ENCODE results near the gene MTM1.

Gene MTM1

GRCh38 chrX:150577174-150577573 lies 8.8 kb downstream of the MTM1 start:
- H3K4me3 ChIP-seq (ENCODE audit: low read length): no peak overlapping the region
- DNase-seq (ENCODE audit: low read depth): no peak
- TF ChIP-seq CTCF (conservative IDR thresholded peaks at IDR 0.05; ENCODE audit: low read length): no peak

DNA sequence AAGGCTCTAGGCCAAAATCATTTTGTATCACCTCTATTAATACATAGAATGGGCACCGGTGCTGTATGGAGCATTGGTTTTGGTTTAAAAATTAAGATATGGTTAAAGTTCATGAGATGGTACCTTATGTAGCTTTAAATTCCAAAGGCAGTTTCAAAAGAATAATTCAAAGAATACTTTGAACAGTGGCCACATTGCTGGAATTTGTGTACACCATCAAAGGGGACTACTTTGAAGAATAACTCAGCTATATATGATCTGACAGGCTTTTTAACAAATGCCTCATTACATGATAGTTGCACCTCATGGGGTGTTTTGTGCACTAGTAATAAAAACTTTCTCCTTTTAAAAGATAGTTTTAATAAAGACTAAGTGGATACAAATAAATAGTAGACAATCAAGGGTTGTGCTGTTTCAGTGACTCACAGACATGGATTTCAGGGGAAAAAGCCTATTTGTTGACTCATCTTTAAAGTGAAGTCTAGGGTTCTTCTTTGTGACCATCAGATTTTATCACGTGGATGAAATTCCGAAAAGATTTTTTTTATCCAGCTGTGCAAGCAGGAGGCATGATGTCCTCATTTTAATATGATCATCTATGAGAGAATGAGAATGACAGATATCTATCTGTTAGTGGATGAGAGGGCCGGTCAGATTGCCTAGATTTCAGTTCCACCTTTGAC lies 12.8 kb downstream of the MTM1 start:
- H3K4me3 ChIP-seq (ENCODE audit: low read length): no peak overlapping the region
- TF ChIP-seq CTCF (conservative IDR thresholded peaks at IDR 0.05; ENCODE audit: low read length): no peak
- DNase-seq (ENCODE audit: low read depth): peak; percentile 75

DNA sequence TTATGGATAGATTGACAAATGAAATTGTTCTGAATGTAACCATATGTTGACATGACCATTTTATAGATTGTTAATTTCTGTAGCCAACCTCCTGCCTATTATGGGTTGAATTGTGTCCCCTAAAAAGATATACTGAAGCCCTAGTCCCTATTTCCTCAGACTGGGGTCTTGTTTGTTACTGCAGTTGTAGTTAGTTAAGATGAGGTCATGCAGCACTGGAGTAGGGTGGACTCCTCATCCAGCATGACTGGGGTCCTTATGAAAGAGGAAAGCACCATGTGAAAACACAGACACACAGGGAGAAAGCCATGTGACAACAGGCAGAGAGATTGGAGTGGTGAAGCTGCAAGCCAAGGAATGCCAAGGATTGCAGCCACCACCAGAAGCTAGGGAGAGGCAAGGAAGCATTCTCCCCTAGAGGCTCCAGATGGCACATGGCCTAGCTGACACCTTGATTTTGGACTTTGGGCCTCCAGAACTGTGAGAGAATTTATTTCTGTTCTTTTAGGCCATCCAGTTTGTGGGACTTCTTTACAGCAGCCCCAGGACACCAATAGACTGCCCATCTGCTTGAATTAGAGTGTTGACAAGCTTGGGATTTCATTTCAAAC lies 14.0 kb downstream of the MTM1 start:
- DNase-seq (ENCODE audit: low read depth): no peak
- no peak overlapping the region for H3K4me3 ChIP-seq (ENCODE audit: low read length)
- TF ChIP-seq CTCF (conservative IDR thresholded peaks at IDR 0.05; ENCODE audit: low read length): no peak

DNA sequence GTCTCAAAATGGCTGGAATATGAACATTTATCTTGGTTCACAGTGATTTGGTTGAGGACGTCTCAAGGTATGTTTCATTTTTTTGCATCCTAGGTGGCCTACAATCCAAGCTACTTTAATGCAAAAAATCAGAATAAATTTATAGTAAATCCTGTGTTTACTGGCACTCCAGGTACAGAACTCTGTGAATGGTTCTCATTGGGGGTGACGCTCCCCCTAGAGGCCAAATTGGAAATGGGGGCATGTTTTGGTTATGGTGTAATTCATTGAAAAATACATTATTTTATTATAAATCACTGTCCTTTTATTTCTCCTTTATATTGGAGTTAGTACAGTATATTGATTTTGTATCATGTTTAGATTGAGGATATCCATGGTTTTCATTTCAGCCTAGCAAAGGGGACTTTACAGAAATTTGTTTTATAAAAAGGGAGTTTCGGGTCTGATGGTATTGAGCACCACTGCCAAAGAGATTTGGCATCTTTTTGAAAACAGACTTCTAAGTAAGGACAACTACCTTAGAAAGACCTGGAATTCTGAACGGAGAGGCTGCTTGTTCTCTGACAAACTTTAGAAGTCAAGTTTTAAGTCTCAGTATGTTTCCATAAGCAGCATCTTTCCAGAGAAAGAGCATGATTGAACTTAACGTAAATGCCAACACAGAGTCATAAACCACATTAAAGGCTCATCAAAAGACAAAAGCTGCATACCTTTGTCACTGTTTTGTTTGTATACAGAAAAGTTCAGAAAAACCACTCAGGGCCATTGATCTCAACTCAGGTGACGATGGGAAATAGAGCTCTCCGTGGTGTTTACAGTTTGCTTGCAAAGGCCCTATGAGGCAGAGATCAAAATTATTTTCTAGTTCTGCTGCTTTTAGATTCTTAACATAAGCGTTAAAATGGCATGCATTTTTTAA lies 19.4 kb downstream of the MTM1 start:
- no peak overlapping the region for H3K4me3 ChIP-seq (ENCODE audit: low read length)
- TF ChIP-seq CTCF (conservative IDR thresholded peaks at IDR 0.05; ENCODE audit: low read length): peak; percentile 65
- peak; percentile 17 for DNase-seq (ENCODE audit: low read depth)

DNA sequence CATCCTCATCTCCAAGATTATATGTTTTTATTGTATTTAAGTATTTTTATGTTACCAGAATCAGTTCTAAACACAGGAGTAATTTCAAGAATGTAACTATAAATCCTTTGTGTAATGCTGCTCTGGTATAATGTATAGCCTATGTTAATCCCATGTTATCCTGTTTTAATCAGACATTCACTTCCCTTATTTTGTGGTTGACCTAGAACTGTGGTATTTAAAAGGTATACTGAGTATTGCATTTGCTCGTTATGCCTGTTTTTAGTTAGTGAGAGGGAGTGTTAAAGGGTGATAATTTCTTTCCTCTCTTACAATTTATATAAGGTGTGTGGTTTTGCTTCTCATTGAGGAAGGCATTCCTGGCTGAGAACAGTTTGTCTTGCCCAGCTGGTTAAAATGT lies 26.2 kb downstream of the MTM1 start:
- TF ChIP-seq CTCF (conservative IDR thresholded peaks at IDR 0.05; ENCODE audit: low read length): no peak
- no peak overlapping the region for H3K4me3 ChIP-seq (ENCODE audit: low read length)
- no peak for DNase-seq (ENCODE audit: low read depth)

DNA sequence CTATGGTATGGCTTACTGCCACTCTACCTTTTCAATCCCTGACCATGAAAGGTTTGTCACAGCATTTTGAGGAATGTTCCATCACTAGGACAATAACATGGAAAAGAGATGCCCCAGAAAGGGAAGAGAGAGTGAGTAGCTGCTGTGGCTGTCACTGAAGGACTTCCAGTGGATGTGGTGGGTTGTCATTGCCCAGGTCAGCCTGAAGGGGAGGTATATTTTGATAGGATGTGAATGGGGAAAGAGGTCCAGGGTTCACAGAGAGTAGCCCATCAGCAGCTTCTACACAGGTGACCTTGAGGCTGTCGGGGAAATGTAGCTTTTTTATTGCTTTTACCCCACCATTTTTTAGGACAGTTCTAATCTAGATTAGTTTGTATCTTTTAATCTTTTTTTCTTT lies 30.8 kb downstream of the MTM1 start:
- no peak overlapping the region for H3K4me3 ChIP-seq (ENCODE audit: low read length)
- no peak for TF ChIP-seq CTCF (conservative IDR thresholded peaks at IDR 0.05; ENCODE audit: low read length)
- DNase-seq (ENCODE audit: low read depth): no peak
